ENCODE measurements around the gene PNMT. TPM values are rescaled to one million over a fixed set of nuclear protein-coding genes. Genes with fewer than 3 reads are reported as not detected.

Gene PNMT
- total RNA-seq, 4 donors from 2014 or later: 3.8 to 5.0 (median 4.7) TPM; not detected in 1

GRCh38 chr17:39666601-39667261 lies 1.5 kb upstream of the PNMT start:
- Histone ChIP-seq H3K4me3 (no peak overlapping the region), H3K27ac (peak overlapping the region in 1 of 2 donors; percentile 58), H3K4me1 (peaks cover 0 to 19% of the 10 kb centered on the region in 2 donors), H3K9me3 (no peaks in the 10 kb centered on the region), H3K27me3 (peaks cover 25 to 34% of the 10 kb centered on the region in 2 donors), H3K36me3 (no peaks in the 10 kb centered on the region)
- intact Hi-C loops (cut with DNase I; ENCODE audit: low total_unique reads): no loop called here
- no peak for DNase-seq
- no peak for TF ChIP-seq POLR2A (IDR thresholded peaks at IDR 0.05)
- TF ChIP-seq CTCF (IDR thresholded peaks at IDR 0.05): no peak

- no peak for DNase-seq
- intact Hi-C loops (cut with DNase I; ENCODE audit: low total_unique reads): no loop called here
- Histone ChIP-seq H3K4me1 (peaks cover 0 to 19% of the 10 kb centered on the region in 2 donors), H3K36me3 (no peaks in the 10 kb centered on the region), H3K9me3 (no peaks in the 10 kb centered on the region), H3K27ac (peak overlapping the region in 1 of 2 donors; percentile 58), H3K27me3 (peaks cover 25 to 34% of the 10 kb centered on the region in 2 donors), H3K4me3 (no peak overlapping the region)
- TF ChIP-seq POLR2A (IDR thresholded peaks at IDR 0.05): no peak
- no peak for TF ChIP-seq CTCF (IDR thresholded peaks at IDR 0.05)
These were observed 850 bp upstream of the PNMT start for GRCh38 chr17:39667262-39667944.

DNA sequence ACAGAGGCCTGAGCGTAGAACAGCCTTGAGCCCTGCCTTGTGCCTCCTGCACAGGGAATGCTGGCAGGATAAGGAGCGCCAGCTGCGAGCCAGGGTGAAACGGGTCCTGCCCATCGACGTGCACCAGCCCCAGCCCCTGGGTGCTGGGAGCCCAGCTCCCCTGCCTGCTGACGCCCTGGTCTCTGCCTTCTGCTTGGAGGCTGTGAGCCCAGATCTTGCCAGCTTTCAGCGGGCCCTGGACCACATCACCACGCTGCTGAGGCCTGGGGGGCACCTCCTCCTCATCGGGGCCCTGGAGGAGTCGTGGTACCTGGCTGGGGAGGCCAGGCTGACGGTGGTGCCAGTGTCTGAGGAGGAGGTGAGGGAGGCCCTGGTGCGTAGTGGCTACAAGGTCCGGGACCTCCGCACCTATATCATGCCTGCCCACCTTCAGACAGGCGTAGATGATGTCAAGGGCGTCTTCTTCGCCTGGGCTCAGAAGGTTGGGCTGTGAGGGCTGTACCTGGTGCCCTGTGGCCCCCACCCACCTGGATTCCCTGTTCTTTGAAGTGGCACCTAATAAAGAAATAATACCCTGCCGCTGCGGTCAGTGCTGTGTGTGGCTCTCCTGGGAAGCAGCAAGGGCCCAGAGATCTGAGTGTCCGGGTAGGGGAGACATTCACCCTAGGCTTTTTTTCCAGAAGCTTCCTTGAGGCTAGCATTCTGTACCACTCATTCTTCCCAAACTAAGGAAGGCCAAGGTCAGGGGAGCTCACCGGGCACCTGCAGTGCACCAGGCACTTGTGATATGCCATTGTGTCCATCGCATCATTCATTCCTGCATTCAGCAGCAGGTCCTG lies 1.9 kb downstream of the PNMT start:
- H3K27me3 ChIP-seq: peaks cover 25 to 34% of the 10 kb centered on the region in 2 donors

DNA sequence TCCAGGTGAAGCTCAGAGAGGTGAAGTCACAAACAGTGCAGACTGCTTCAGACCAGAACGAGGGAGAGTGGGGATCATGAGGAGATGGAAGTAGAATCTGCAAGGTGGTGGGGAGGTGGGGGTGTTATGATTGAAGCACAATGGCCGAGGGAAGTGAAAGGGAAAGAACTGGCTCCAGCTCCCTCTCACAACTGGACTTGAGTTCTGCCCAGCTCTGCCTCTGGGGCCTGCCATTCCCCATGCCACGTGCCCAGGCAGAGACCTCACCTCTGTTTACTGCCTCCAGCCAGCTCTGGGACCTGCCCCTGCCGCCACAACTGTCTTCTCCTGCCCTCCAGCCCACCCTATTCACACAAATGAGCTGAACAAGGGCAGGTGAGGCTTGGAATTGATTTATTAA lies 2.5 kb downstream of the PNMT start:
- TF ChIP-seq POLR2A (IDR thresholded peaks at IDR 0.05) (no peak), CTCF (IDR thresholded peaks at IDR 0.05) (no peak)
- no peak overlapping the region for H3K27ac ChIP-seq
- peaks cover 0 to 19% of the 10 kb centered on the region in 2 donors for H3K4me1 ChIP-seq
- H3K36me3 ChIP-seq: no peaks in the 10 kb centered on the region
- DNase-seq: no peak
- peaks cover 25 to 34% of the 10 kb centered on the region in 2 donors for H3K27me3 ChIP-seq
- no peaks in the 10 kb centered on the region for H3K9me3 ChIP-seq
- intact Hi-C loops (cut with DNase I; ENCODE audit: low total_unique reads): no loop called here
- no peak overlapping the region for H3K4me3 ChIP-seq

More for the DNA sequence above, 1.9 kb downstream of the PNMT start:
- no peak for DNase-seq
- Histone ChIP-seq H3K36me3 (no peaks in the 10 kb centered on the region), H3K9me3 (no peaks in the 10 kb centered on the region), H3K27ac (no peak overlapping the region), H3K4me1 (peaks cover 0 to 19% of the 10 kb centered on the region in 2 donors), H3K4me3 (no peak overlapping the region)
- TF ChIP-seq POLR2A (IDR thresholded peaks at IDR 0.05) (no peak), CTCF (IDR thresholded peaks at IDR 0.05) (no peak)
- intact Hi-C loops (cut with DNase I; ENCODE audit: low total_unique reads): no loop called here

All from uterus (tissue), 4 donors.